Measurements from ENCODE around the gene NCAM1.

Gene NCAM1

DNA sequence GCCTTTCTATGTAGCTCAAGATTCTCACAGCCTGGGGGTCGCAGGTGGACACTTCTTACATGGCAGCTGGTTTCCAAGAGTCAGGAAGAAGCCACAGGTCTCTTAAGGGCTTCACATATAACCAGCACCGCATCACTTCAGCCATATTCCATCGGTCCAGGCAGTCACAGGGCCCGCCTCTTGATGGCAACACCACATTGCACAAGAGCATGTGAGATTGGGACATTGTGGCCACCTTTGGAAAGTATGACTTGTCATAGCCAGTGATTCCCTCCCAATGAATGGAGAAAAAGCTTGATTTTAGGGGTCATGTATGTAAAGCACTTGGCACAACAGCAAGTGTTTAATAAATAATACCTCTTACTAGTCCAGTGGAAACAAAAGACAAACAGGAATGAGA lies 98.3 kb downstream of the NCAM1 start:
- Histone ChIP-seq H3K4me3 (ENCODE audit: low read depth, low read length) (no peak overlapping the region), H3K4me1 (ENCODE audit: control insufficient read depth, insufficient read depth, low read length) (no peaks in the 10 kb centered on the region), H3K27ac (ENCODE audit: extremely low read depth, low read depth, low read length) (no peak overlapping the region), H3K36me3 (ENCODE audit: control insufficient read depth in 2 of 2, insufficient read depth in 1 of 2, low read length in 2 of 2) (no peaks in the 10 kb centered on the region), H3K9me3 (ENCODE audit: control insufficient read depth, insufficient read depth, low read depth, low read length) (no peaks in the 10 kb centered on the region)
- ChIA-PET POLR2A (no interaction called here), CTCF (interaction anchor here (0.7 kb wide), 1 partner anchor 54 kb away, joined by 3 read pairs; no protein-coding TSS in a partner anchor)
- TF ChIP-seq, protein P1, sequence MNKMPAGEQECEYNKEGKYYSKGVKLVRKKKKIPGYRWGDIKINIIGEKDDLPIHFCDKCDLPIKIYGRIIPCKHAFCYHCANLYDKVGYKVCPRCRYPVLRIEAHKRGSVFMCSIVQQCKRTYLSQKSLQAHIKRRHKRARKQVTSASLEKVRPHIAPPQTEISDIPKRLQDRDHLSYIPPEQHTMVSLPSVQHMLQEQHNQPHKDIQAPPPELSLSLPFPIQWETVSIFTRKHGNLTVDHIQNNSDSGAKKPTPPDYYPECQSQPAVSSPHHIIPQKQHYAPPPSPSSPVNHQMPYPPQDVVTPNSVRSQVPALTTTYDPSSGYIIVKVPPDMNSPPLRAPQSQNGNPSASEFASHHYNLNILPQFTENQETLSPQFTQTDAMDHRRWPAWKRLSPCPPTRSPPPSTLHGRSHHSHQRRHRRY (tag by site-specific recombination; IDR thresholded peaks at IDR 0.05) = no peak
- TF ChIP-seq ZNF658 (tag by site-specific recombination; IDR thresholded peaks at IDR 0.05) (no peak), ZXDB (tag by site-specific recombination; IDR thresholded peaks at IDR 0.05) (no peak), ZNF266 (tag by site-specific recombination; IDR thresholded peaks at IDR 0.05; ENCODE audit: low read depth) (no peak), ZNF211 (tag by site-specific recombination; IDR thresholded peaks at IDR 0.05; ENCODE audit: low read depth) (no peak), ZNF768 (tag by site-specific recombination; IDR thresholded peaks at IDR 0.05) (no peak)
- TF ChIP-seq, protein P2, sequence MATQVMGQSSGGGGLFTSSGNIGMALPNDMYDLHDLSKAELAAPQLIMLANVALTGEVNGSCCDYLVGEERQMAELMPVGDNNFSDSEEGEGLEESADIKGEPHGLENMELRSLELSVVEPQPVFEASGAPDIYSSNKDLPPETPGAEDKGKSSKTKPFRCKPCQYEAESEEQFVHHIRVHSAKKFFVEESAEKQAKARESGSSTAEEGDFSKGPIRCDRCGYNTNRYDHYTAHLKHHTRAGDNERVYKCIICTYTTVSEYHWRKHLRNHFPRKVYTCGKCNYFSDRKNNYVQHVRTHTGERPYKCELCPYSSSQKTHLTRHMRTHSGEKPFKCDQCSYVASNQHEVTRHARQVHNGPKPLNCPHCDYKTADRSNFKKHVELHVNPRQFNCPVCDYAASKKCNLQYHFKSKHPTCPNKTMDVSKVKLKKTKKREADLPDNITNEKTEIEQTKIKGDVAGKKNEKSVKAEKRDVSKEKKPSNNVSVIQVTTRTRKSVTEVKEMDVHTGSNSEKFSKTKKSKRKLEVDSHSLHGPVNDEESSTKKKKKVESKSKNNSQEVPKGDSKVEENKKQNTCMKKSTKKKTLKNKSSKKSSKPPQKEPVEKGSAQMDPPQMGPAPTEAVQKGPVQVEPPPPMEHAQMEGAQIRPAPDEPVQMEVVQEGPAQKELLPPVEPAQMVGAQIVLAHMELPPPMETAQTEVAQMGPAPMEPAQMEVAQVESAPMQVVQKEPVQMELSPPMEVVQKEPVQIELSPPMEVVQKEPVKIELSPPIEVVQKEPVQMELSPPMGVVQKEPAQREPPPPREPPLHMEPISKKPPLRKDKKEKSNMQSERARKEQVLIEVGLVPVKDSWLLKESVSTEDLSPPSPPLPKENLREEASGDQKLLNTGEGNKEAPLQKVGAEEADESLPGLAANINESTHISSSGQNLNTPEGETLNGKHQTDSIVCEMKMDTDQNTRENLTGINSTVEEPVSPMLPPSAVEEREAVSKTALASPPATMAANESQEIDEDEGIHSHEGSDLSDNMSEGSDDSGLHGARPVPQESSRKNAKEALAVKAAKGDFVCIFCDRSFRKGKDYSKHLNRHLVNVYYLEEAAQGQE (tag by site-specific recombination; IDR thresholded peaks at IDR 0.05) = no peak

DNA sequence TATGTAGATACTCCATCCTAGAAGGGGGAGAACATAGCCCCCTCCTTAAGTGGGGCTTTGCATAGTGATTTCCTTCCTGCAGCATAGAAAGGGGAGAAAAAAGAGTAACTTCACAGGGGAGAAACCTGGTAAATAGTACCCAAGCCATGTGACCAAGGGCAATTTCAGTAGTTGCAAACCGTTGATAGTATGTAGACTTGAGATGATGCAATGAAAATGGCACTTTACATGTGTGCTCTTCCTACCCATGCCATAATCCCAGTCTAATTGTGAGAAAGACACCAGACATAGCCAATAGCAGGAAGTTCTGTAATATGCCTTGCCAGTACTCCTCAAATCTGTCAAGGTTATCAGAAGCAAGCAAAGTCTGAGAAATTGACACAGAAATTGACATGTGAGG lies 104.1 kb downstream of the NCAM1 start:
- no peaks in the 10 kb centered on the region for H3K4me1 ChIP-seq (ENCODE audit: control insufficient read depth, insufficient read depth, low read length)
- no peak overlapping the region for H3K4me3 ChIP-seq (ENCODE audit: low read depth, low read length)
- CTCF ChIA-PET = no interaction called here
- H3K36me3 ChIP-seq (ENCODE audit: control insufficient read depth in 2 of 2, insufficient read depth in 1 of 2, low read length in 2 of 2) = no peaks in the 10 kb centered on the region
- H3K27ac ChIP-seq (ENCODE audit: extremely low read depth, low read depth, low read length) = no peak overlapping the region
- POLR2A ChIA-PET = no interaction called here
- no peaks in the 10 kb centered on the region for H3K9me3 ChIP-seq (ENCODE audit: control insufficient read depth, insufficient read depth, low read depth, low read length)
- TF ChIP-seq ZNF785 (tag by site-specific recombination; IDR thresholded peaks at IDR 0.05) = no peak

DNA sequence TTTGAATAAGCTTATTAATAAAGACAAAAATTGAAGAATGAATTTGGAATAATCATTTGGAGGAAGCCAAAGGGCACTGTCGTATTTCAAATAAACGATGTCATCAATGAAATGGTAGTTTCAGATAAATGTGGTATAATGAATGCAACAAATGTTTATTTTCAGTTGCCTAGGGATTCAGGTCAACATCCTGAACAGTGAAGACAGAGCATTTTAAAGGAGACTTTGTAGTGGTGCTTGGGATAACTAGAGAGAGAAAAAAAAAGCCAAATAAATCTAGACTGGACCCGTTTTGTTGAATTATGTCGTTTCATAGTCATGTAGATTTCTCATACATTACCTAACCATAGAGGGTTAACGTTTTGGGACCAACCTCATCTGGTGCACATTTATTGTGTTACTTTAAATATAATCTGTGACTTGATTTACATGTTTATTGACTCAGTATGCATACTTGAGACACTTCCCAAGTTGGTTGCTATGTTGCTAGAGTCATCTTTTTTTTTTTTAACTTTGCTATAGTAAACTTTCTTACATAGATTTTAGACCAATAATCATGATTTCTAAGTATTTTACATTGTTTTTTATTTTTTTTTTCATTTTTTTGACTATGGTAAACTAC lies 111.1 kb downstream of the NCAM1 start:
- ChIA-PET CTCF (interaction anchor here (0.6 kb wide), 1 partner anchor 534 kb away, joined by 3 read pairs; no protein-coding TSS in a partner anchor), POLR2A (no interaction called here)
- Histone ChIP-seq H3K4me1 (ENCODE audit: control insufficient read depth, insufficient read depth, low read length) (no peaks in the 10 kb centered on the region), H3K36me3 (ENCODE audit: control insufficient read depth in 2 of 2, insufficient read depth in 1 of 2, low read length in 2 of 2) (no peaks in the 10 kb centered on the region), H3K4me3 (ENCODE audit: low read depth, low read length) (no peak overlapping the region), H3K9me3 (ENCODE audit: control insufficient read depth, insufficient read depth, low read depth, low read length) (no peaks in the 10 kb centered on the region), H3K27ac (ENCODE audit: extremely low read depth, low read depth, low read length) (no peak overlapping the region)
- TF ChIP-seq ZNF768 (tag by site-specific recombination; IDR thresholded peaks at IDR 0.05) = no peak
- no peak for TF ChIP-seq PRDM1 (tag by site-specific recombination; IDR thresholded peaks at IDR 0.05)
- TF ChIP-seq ZNF404 (tag by site-specific recombination; IDR thresholded peaks at IDR 0.05) = no peak
- no peak for TF ChIP-seq ZNF221 (tag by site-specific recombination; IDR thresholded peaks at IDR 0.05; ENCODE audit: borderline replicate concordance)
- TF ChIP-seq ZNF600 (tag by site-specific recombination; IDR thresholded peaks at IDR 0.05) = no peak

DNA sequence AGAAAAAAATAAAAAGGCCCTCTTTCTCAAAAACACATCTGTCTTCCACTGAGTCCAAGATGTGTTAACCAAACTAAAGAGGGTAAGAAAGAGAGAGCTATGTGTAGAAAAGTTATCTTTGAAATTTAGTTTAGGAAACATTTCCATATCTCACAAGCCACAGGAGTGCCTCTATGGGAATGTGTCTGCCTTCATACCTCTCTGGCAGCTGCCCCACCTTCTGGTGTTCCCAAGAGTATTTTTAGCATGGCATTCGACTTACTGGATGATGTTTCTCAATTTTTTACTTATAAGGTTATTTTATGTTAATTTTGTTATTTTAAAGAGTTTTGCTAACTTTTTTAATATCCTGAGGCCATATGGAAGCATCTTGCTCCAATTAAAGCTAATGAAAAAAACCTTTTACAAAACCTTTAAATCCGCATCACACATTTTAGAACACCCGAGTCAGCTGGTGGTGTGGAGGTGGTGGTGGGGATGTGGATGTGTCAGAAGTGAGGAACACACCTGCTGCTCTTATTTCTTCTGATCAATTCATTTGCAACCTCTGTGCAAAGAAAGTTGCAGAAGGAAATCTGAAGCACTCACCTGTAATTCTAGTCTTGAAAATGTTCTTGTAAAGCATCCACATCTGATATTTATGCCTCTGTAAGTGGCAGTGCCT lies 112.2 kb downstream of the NCAM1 start:
- POLR2A ChIA-PET = no interaction called here
- Histone ChIP-seq H3K4me1 (ENCODE audit: control insufficient read depth, insufficient read depth, low read length) (no peaks in the 10 kb centered on the region), H3K4me3 (ENCODE audit: low read depth, low read length) (no peak overlapping the region), H3K9me3 (ENCODE audit: control insufficient read depth, insufficient read depth, low read depth, low read length) (no peaks in the 10 kb centered on the region), H3K27ac (ENCODE audit: extremely low read depth, low read depth, low read length) (no peak overlapping the region), H3K36me3 (ENCODE audit: control insufficient read depth in 2 of 2, insufficient read depth in 1 of 2, low read length in 2 of 2) (no peaks in the 10 kb centered on the region)
- CTCF ChIA-PET = no interaction called here
- TF ChIP-seq ZNF366 (tag by site-specific recombination; conservative IDR thresholded peaks at IDR 0.05) (no peak), YY2 (tag by site-specific recombination; IDR thresholded peaks at IDR 0.05) (no peak)
- TF ChIP-seq, protein P3, sequence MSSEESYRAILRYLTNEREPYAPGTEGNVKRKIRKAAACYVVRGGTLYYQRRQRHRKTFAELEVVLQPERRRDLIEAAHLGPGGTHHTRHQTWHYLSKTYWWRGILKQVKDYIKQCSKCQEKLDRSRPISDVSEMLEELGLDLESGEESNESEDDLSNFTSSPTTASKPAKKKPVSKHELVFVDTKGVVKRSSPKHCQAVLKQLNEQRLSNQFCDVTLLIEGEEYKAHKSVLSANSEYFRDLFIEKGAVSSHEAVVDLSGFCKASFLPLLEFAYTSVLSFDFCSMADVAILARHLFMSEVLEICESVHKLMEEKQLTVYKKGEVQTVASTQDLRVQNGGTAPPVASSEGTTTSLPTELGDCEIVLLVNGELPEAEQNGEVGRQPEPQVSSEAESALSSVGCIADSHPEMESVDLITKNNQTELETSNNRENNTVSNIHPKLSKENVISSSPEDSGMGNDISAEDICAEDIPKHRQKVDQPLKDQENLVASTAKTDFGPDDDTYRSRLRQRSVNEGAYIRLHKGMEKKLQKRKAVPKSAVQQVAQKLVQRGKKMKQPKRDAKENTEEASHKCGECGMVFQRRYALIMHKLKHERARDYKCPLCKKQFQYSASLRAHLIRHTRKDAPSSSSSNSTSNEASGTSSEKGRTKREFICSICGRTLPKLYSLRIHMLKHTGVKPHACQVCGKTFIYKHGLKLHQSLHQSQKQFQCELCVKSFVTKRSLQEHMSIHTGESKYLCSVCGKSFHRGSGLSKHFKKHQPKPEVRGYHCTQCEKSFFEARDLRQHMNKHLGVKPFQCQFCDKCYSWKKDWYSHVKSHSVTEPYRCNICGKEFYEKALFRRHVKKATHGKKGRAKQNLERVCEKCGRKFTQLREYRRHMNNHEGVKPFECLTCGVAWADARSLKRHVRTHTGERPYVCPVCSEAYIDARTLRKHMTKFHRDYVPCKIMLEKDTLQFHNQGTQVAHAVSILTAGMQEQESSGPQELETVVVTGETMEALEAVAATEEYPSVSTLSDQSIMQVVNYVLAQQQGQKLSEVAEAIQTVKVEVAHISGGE (tag by site-specific recombination; conservative IDR thresholded peaks at IDR 0.05; ENCODE audit: low read depth) = no peak
- TF ChIP-seq, protein P4, sequence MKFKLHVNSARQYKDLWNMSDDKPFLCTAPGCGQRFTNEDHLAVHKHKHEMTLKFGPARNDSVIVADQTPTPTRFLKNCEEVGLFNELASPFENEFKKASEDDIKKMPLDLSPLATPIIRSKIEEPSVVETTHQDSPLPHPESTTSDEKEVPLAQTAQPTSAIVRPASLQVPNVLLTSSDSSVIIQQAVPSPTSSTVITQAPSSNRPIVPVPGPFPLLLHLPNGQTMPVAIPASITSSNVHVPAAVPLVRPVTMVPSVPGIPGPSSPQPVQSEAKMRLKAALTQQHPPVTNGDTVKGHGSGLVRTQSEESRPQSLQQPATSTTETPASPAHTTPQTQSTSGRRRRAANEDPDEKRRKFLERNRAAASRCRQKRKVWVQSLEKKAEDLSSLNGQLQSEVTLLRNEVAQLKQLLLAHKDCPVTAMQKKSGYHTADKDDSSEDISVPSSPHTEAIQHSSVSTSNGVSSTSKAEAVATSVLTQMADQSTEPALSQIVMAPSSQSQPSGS (tag by site-specific recombination; IDR thresholded peaks at IDR 0.05; ENCODE audit: low read depth) = no peak

Data from HEK293 (cell line).